22Rv1 (cell line): Measurements from ENCODE around the gene SUFU.

Experiments used
- CTCF ChIP-seq: fragments of 450-650 bp; IDR thresholded peaks from 2 replicates; pipeline ENCODE4 v1.5.1; 2017; ENCODE audit warnings: mild to moderate bottlenecking
- ZFX ChIP-seq: fragments of 450-650 bp; IDR thresholded peaks from 2 replicates; pipeline ENCODE4 v1.6.1; 2017; ENCODE audit warnings: antibody characterized with exemption, borderline replicate concordance

- no peak for TF ChIP-seq CTCF
- TF ChIP-seq ZFX, result no peak
These were observed 43.0 kb upstream of the SUFU start for GRCh38 chr10:102460836-102461186.
